ENCODE data around the gene MRPL37.

MRPL37 gene

DNA sequence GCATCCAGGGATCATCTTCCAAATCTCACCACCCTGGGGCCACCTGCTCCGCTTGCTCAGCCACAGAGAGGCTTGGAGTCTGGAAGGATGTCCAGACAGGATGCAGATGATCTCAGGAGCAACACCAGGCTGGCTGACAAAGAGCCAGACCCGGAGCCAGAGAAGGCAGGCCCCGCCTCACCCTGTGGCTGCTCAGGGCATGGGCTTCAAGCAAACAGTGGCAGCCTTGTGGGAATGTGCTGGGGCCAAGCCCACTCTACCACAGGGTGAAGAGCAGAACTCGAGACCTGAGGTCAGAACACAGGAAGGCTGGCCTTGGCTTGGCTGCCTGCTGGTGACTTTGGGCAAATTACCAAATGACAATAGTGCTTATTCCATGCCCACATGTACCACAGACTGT is 45.5 kb downstream of the MRPL37 start:
- peaks cover 14% of the 10 kb centered on the region for H4K20me1 ChIP-seq (ENCODE audit: insufficient read depth, low read length)
- no peak overlapping the region for H3K9ac ChIP-seq (ENCODE audit: low read depth, low read length)
- H3K4me2 ChIP-seq (ENCODE audit: insufficient read depth, low read length) = no peak overlapping the region
- no peak overlapping the region for H2AFZ ChIP-seq (ENCODE audit: low read depth, low read length)
- H3K79me2 ChIP-seq (ENCODE audit: insufficient read depth, low read length) = peaks cover 3% of the 10 kb centered on the region; the same call in 1 of the 2 replicates
- H3K4me3 ChIP-seq (ENCODE audit: low read depth in 1 of 2, low read length in 2 of 2) = no peak overlapping the region
- no peaks in the 10 kb centered on the region for H3K27me3 ChIP-seq (ENCODE audit: insufficient read depth, low read length, poor library complexity)
- H3K36me3 ChIP-seq (ENCODE audit: insufficient read depth, low read length) = peaks cover 89% of the 10 kb centered on the region
- no peak overlapping the region for H3K27ac ChIP-seq (ENCODE audit: low read length)
- no peaks in the 10 kb centered on the region for H3K9me3 ChIP-seq (ENCODE audit: insufficient read depth, low read length, severe bottlenecking)
- H3K4me1 ChIP-seq (ENCODE audit: insufficient read depth, low read length) = no peaks in the 10 kb centered on the region
- TF ChIP-seq, protein P1, sequence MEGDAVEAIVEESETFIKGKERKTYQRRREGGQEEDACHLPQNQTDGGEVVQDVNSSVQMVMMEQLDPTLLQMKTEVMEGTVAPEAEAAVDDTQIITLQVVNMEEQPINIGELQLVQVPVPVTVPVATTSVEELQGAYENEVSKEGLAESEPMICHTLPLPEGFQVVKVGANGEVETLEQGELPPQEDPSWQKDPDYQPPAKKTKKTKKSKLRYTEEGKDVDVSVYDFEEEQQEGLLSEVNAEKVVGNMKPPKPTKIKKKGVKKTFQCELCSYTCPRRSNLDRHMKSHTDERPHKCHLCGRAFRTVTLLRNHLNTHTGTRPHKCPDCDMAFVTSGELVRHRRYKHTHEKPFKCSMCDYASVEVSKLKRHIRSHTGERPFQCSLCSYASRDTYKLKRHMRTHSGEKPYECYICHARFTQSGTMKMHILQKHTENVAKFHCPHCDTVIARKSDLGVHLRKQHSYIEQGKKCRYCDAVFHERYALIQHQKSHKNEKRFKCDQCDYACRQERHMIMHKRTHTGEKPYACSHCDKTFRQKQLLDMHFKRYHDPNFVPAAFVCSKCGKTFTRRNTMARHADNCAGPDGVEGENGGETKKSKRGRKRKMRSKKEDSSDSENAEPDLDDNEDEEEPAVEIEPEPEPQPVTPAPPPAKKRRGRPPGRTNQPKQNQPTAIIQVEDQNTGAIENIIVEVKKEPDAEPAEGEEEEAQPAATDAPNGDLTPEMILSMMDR (IDR thresholded peaks at IDR 0.05; ENCODE audit: borderline replicate concordance, extremely low read depth, low read length, poor library complexity, severe bottlenecking) = no peak
- no peak for TF ChIP-seq EZH2 (IDR thresholded peaks at IDR 0.05; ENCODE audit: borderline replicate concordance, low read depth, low read length, severe bottlenecking)
- no peak for DNase-seq
- no peak for ATAC-seq (ENCODE audit: insufficient read depth, low read depth)

DNA sequence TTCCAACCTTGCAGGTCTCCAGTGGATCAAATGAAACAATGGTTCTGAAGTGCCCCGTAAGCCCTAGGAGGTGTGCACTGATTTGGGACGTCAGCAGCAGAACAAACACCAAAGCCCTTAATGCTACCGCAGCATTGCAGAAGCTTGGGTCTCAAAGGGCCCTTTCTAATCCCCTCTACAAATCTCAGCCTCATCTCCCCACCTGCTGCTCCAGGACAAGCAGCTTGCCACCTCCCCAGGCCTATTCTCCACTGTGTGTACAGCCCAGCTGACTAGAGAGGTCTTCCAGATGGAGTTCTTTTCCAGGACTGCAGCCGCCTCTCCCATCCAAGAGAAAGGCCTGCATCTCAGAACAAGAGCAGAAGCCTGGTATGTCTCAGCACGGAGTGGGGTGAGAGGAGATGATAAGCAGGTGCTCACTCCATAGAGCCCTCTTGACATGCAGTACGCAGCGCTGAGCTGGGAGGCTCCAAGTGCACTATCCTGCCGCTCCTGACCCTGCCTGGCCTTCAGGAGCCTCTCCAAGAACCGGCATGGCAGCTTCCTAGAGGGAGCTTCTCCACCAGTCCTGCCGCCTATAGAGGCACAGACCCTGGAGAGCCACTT is 46.3 kb downstream of the MRPL37 start:
- DNase-seq (no peak), ATAC-seq (ENCODE audit: insufficient read depth, low read depth) (no peak)
- H3K4me2 ChIP-seq (ENCODE audit: insufficient read depth, low read length) = no peak overlapping the region
- H3K9ac ChIP-seq (ENCODE audit: low read depth, low read length) = no peak overlapping the region
- H3K9me3 ChIP-seq (ENCODE audit: insufficient read depth, low read length, severe bottlenecking) = no peaks in the 10 kb centered on the region
- no peaks in the 10 kb centered on the region for H3K4me1 ChIP-seq (ENCODE audit: insufficient read depth, low read length)
- no peaks in the 10 kb centered on the region for H3K27me3 ChIP-seq (ENCODE audit: insufficient read depth, low read length, poor library complexity)
- peaks cover 3% of the 10 kb centered on the region; the same call in 1 of the 2 replicates for H3K79me2 ChIP-seq (ENCODE audit: insufficient read depth, low read length)
- H4K20me1 ChIP-seq (ENCODE audit: insufficient read depth, low read length) = peaks cover 20% of the 10 kb centered on the region
- TF ChIP-seq, protein P1 (IDR thresholded peaks at IDR 0.05; ENCODE audit: borderline replicate concordance, extremely low read depth, low read length, poor library complexity, severe bottlenecking) = no peak
- no peak for TF ChIP-seq EZH2 (IDR thresholded peaks at IDR 0.05; ENCODE audit: borderline replicate concordance, low read depth, low read length, severe bottlenecking)
- H3K4me3 ChIP-seq (ENCODE audit: low read depth in 1 of 2, low read length in 2 of 2) = no peak overlapping the region
- H3K36me3 ChIP-seq (ENCODE audit: insufficient read depth, low read length) = peaks cover 89% of the 10 kb centered on the region
- H3K27ac ChIP-seq (ENCODE audit: low read length) = no peak overlapping the region
- H2AFZ ChIP-seq (ENCODE audit: low read depth, low read length) = no peak overlapping the region

DNA sequence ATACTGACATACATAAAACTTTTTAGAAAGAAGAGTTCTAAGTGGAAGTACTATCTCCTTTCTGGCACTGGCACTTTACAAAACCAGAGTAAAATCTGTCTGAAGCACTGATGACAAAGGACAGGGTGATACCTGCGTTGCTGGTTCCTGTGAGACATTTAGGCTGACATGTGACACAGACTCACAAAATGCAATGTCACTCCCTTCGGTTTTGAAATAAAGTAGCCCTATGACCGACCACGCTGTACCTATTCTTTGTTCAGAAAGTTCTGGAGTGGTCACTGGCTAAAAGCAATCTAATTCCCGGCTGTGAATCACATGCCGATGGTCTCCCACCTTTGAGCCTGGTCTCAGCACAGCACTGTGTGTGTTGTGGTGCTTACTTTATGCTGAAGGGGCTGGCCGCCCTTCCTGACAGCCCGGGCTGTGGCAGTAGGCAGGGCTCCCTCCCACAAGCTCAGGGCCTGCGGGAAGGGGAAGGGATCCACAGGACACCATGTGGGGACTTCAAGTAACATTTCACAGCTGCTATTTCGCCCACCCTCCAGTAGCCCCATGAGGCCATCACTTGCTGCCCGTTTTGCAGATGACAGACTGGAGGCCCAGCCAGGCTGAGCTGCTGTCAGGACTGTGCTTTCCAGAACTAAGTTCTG is 48.0 kb downstream of the MRPL37 start:
- no peak overlapping the region for H3K4me3 ChIP-seq (ENCODE audit: low read depth in 1 of 2, low read length in 2 of 2)
- H3K79me2 ChIP-seq (ENCODE audit: insufficient read depth, low read length) = peaks cover 3% of the 10 kb centered on the region; the same call in 1 of the 2 replicates
- H3K9me3 ChIP-seq (ENCODE audit: insufficient read depth, low read length, severe bottlenecking) = no peaks in the 10 kb centered on the region
- TF ChIP-seq, protein P1 (IDR thresholded peaks at IDR 0.05; ENCODE audit: borderline replicate concordance, extremely low read depth, low read length, poor library complexity, severe bottlenecking) = no peak
- no peak for TF ChIP-seq EZH2 (IDR thresholded peaks at IDR 0.05; ENCODE audit: borderline replicate concordance, low read depth, low read length, severe bottlenecking)
- H3K27ac ChIP-seq (ENCODE audit: low read length) = no peak overlapping the region
- H4K20me1 ChIP-seq (ENCODE audit: insufficient read depth, low read length) = peaks cover 23% of the 10 kb centered on the region
- ATAC-seq (ENCODE audit: insufficient read depth, low read depth) = no peak
- no peak for DNase-seq
- peaks cover 90% of the 10 kb centered on the region for H3K36me3 ChIP-seq (ENCODE audit: insufficient read depth, low read length)
- no peak overlapping the region for H3K4me2 ChIP-seq (ENCODE audit: insufficient read depth, low read length)
- no peaks in the 10 kb centered on the region for H3K4me1 ChIP-seq (ENCODE audit: insufficient read depth, low read length)
- no peak overlapping the region for H2AFZ ChIP-seq (ENCODE audit: low read depth, low read length)
- H3K27me3 ChIP-seq (ENCODE audit: insufficient read depth, low read length, poor library complexity) = no peaks in the 10 kb centered on the region
- H3K9ac ChIP-seq (ENCODE audit: low read depth, low read length) = no peak overlapping the region
